HG03571 (cell line): ENCODE measurements around the gene TCERG1L.
"Not testable (repeated sequence)": the region's sequence is repeated elsewhere in the genome, so short reads cannot be mapped to it uniquely, and the experiment has no call there.

Experiments
- ATAC-seq: cut with Tn5 transposase; IDR thresholded peaks from one replicate; pipeline ENCODE4 v1.9.1; 2021; ENCODE audit not compliant: unreplicated experiment

Gene TCERG1L

GRCh38 chr10:131090761-131091661 is 220.5 kb downstream of the TCERG1L start:
- ATAC-seq: no peak

- no peak for ATAC-seq
Observed at GRCh38 chr10:131089861-131090260, 221.7 kb downstream of the TCERG1L start.

GRCh38 chr10:131089150-131089549 is 222.4 kb downstream of the TCERG1L start:
- ATAC-seq: no peak

- no peak for ATAC-seq
Observed at GRCh38 chr10:131088619-131089018, 222.9 kb downstream of the TCERG1L start.

GRCh38 chr10:131087464-131088215 is 223.9 kb downstream of the TCERG1L start:
- ATAC-seq: no peak

- ATAC-seq: no peak
Observed at GRCh38 chr10:131086511-131086910, 225.0 kb downstream of the TCERG1L start.

GRCh38 chr10:131086094-131086493 is 225.4 kb downstream of the TCERG1L start:
- no peak for ATAC-seq

GRCh38 chr10:131085091-131085860 is 226.2 kb downstream of the TCERG1L start:
- no peak for ATAC-seq

- ATAC-seq: no peak
Observed at GRCh38 chr10:131084791-131085090, 226.8 kb downstream of the TCERG1L start.

- no peak for ATAC-seq
Observed at GRCh38 chr10:131083915-131084790, 227.4 kb downstream of the TCERG1L start.

GRCh38 chr10:131082991-131083481 is 228.5 kb downstream of the TCERG1L start:
- no peak for ATAC-seq

GRCh38 chr10:131082201-131082850 is 229.2 kb downstream of the TCERG1L start:
- ATAC-seq: no peak

GRCh38 chr10:131081786-131082185 is 229.7 kb downstream of the TCERG1L start:
- no peak for ATAC-seq

- no peak for ATAC-seq
Observed at GRCh38 chr10:131081376-131081775, 230.1 kb downstream of the TCERG1L start.

- no peak for ATAC-seq
Observed at GRCh38 chr10:131080571-131080970, 230.9 kb downstream of the TCERG1L start.

- ATAC-seq: no peak
Observed at GRCh38 chr10:131079314-131079713, 232.2 kb downstream of the TCERG1L start.

- ATAC-seq: not testable (repeated sequence)
Observed at GRCh38 chr10:131078882-131079280, 232.6 kb downstream of the TCERG1L start.

- ATAC-seq: no peak
Observed at GRCh38 chr10:131078131-131078881, 233.2 kb downstream of the TCERG1L start.

- no peak for ATAC-seq
Observed at GRCh38 chr10:131077724-131078123, 233.8 kb downstream of the TCERG1L start.
